Trophoblast cell (in vitro differentiated cells and primary cell): Measurements from ENCODE around the gene CEP250.
"Not testable (repeated sequence)": the region's sequence is repeated elsewhere in the genome, so short reads cannot be mapped to it uniquely, and the experiment has no call there.

ENCODE experiments used
- DNase-seq, 2 donors: peaks; one replicate each; pipeline ENCODE4 v3.0.0-alpha.2; 2016
- H2AFZ ChIP-seq: 2 replicates; pipeline ENCODE4 v1.6.1; 2013; ENCODE audit warnings: low read length, moderate library complexity, mild to moderate bottlenecking; ENCODE audit not compliant: insufficient read depth, poor library complexity
- H2AK5ac ChIP-seq: 2 replicates; pipeline ENCODE4 v1.6.1; 2013; ENCODE audit warnings: mild to moderate bottlenecking, low read length
- H2BK120ac ChIP-seq: 2 replicates; pipeline ENCODE4 v1.6.1; 2013; ENCODE audit warnings: low read length, mild to moderate bottlenecking, moderate library complexity; ENCODE audit not compliant: insufficient read depth, poor library complexity
- H2BK12ac ChIP-seq: 2 replicates; pipeline ENCODE4 v1.6.1; 2013; ENCODE audit warnings: mild to moderate bottlenecking, low read length, moderate library complexity
- H2BK5ac ChIP-seq: 2 replicates; pipeline ENCODE4 v1.6.1; 2013; ENCODE audit warnings: low read length, low read depth, moderate library complexity, mild to moderate bottlenecking; ENCODE audit not compliant: poor library complexity
- H3K14ac ChIP-seq: 2 replicates; pipeline ENCODE4 v1.6.1; 2013; ENCODE audit warnings: mild to moderate bottlenecking, low read length
- H3K18ac ChIP-seq: 2 replicates; pipeline ENCODE4 v1.6.1; 2013; ENCODE audit warnings: mild to moderate bottlenecking, low read length
- H3K23ac ChIP-seq: 2 replicates; pipeline ENCODE4 v1.6.1; 2013; ENCODE audit warnings: low read length
- H3K27ac ChIP-seq: 2 replicates; pipeline ENCODE4 v1.5.1; 2013; ENCODE audit warnings: low read depth, mild to moderate bottlenecking, inconsistent platforms, low read length, moderate library complexity
- H3K27me3 ChIP-seq: 2 replicates; pipeline ENCODE4 v1.6.1; 2013; ENCODE audit warnings: inconsistent platforms, mild to moderate bottlenecking, low read length, moderate library complexity; ENCODE audit not compliant: insufficient read depth
- H3K36me3 ChIP-seq, 2 experiments: 1 replicate in 1 of 2; 2 replicates in 1 of 2; pipeline ENCODE4 v1.6.1; 2013; ENCODE audit warnings: low read length in 2 of 2, mild to moderate bottlenecking in 2 of 2, moderate library complexity in 1 of 2; ENCODE audit not compliant: insufficient read depth in 2 of 2, control insufficient read depth in 1 of 2
- H3K4ac ChIP-seq: 2 replicates; pipeline ENCODE4 v1.6.1; 2013; ENCODE audit warnings: low read depth, mild to moderate bottlenecking, low read length, moderate library complexity
- H3K4me1 ChIP-seq, 2 experiments: 1 replicate in 1 of 2; 2 replicates in 1 of 2; pipeline ENCODE4 v1.6.1; 2013; ENCODE audit warnings: low read length in 2 of 2, mild to moderate bottlenecking in 2 of 2, moderate library complexity in 1 of 2; ENCODE audit not compliant: insufficient read depth in 2 of 2, control insufficient read depth in 1 of 2
- H3K4me2 ChIP-seq: 2 replicates; pipeline ENCODE4 v1.6.1; 2013; ENCODE audit warnings: inconsistent platforms, mild to moderate bottlenecking, low read length, moderate library complexity
- H3K4me3 ChIP-seq: 2 replicates; pipeline ENCODE4 v1.5.1; 2013; ENCODE audit warnings: mild to moderate bottlenecking, low read depth, low read length, inconsistent platforms
- H3K79me1 ChIP-seq: one replicate; pipeline ENCODE4 v1.6.1; 2013; ENCODE audit warnings: low read length
- H3K79me2 ChIP-seq: 2 replicates; pipeline ENCODE4 v1.6.1; 2013; ENCODE audit warnings: low read length, mild to moderate bottlenecking; ENCODE audit not compliant: control insufficient read depth, insufficient read depth, poor library complexity
- H3K9ac ChIP-seq: 2 replicates; pipeline ENCODE4 v1.6.1; 2013; ENCODE audit warnings: mild to moderate bottlenecking, low read length
- H3K9me3 ChIP-seq: 2 replicates; pipeline ENCODE4 v1.6.1; 2013; ENCODE audit warnings: low read depth, mild to moderate bottlenecking, control low read depth, inconsistent platforms, low read length; ENCODE audit not compliant: insufficient read depth
- H4K12ac ChIP-seq: 2 replicates; pipeline ENCODE4 v1.6.1; 2013; ENCODE audit warnings: low read depth, mild to moderate bottlenecking, low read length, moderate library complexity
- H4K8ac ChIP-seq: 2 replicates; pipeline ENCODE4 v1.6.1; 2013; ENCODE audit warnings: low read depth, mild to moderate bottlenecking, low read length, moderate library complexity
- H4K91ac ChIP-seq: one replicate; pipeline ENCODE4 v1.6.1; 2013; ENCODE audit warnings: low read depth, mild to moderate bottlenecking, low read length, moderate library complexity
- WGBS: extraction: QIAGEN DNeasy Blood & Tissue Kit; methylation state at CpG from one replicate; pipeline ENCODE4 v1.1.7; 2013; ENCODE audit warnings: missing lambda C conversion rate; ENCODE audit not compliant: insufficient read length, insufficient coverage; ENCODE audit errors: extremely low coverage; 5-methylcytosine and 5-hydroxymethylcytosine counted together

Gene CEP250

DNA sequence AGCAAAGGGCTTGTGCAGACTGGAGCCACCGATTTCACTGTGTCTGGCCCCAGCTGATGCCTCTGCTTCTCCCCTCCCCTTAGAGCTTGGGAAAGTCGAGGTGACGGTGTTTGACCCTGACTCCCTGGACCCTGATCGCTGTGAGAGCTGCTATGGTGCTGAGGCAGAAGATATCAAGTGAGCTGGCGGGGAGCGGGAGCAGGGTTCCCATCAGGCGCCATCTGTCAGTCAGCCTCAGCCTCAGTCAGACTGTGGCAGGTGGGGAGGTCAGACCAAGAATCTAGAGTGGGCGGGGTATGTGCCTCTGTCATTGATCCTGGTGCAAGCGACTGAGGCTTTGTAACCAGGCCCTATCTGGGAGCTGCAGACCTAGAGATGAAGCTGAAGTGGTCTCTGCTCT, 91.9 kb downstream of the CEP250 start:
- Histone ChIP-seq H3K79me2 (peaks cover 3% of the 10 kb centered on the region), H3K9ac (no peak overlapping the region), H4K8ac (no peak overlapping the region), H3K14ac (no peak overlapping the region), H3K4ac (no peak overlapping the region), H3K9me3 (no peaks in the 10 kb centered on the region), H3K4me1 (peaks cover 5 to 6% of the 10 kb centered on the region in 2 experiments), H3K79me1 (peaks cover 3% of the 10 kb centered on the region), H2BK12ac (no peak overlapping the region), H3K27ac (no peak overlapping the region), H3K23ac (no peak overlapping the region), H4K12ac (no peak overlapping the region), H2BK120ac (no peak overlapping the region), H2AK5ac (no peak overlapping the region), H4K91ac (no peak overlapping the region), H3K18ac (no peak overlapping the region), H3K4me3 (no peak overlapping the region), H3K4me2 (no peak overlapping the region), H2AFZ (no peak overlapping the region), H3K36me3 (peaks cover 35 to 50% of the 10 kb centered on the region in 2 experiments), H3K27me3 (no peaks in the 10 kb centered on the region), H2BK5ac (no peak overlapping the region)
- no peak for DNase-seq
- no CpG with 5 or more reads among the region's 9 CpGs for WGBS

DNA sequence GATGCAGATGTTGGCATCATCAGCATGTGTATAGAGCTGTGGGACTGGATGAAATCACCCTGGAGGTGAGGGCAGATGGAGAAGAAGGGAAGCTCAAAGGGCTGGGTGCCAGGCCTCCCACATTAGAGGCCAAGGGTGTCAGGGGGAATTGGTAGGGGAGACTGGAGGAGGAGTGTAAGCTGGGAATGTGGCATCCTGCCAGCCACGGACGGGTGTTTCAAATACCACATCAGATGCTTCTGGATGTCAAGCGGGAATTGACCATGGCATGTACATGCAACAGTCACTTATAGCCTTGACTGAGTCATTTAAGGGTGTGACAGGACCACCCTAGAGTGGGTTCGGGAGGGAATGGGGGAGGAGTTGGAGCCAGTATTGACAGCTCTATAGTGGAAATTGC, 96.1 kb downstream of the CEP250 start:
- no CpG with 5 or more reads among the region's 4 CpGs for WGBS

DNA sequence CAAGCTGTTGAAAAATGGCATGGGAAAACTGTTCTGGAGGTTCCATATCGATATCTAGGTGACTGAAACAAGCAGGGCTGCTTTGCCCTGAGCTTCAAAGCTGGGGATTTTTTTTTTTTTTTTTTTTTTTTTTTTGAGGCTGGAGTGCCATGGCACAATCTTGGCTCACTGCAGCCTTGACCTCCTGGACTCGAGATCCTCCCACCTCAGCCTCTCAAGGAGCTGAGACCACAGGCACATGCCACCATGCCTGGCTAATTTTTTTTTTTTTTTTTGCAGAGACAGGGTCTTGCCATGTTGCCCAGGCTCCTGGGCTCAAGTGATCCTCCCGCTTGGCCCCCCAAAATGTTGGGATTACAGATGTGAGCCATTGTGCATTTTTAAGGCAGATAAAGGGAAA, 97.5 kb downstream of the CEP250 start:
- no peaks in the 10 kb centered on the region for H3K4me1 ChIP-seq
- H4K8ac ChIP-seq, result no peak overlapping the region
- DNase-seq, result no peak
- no peak overlapping the region for H3K27ac ChIP-seq
- H3K79me1 ChIP-seq, result no peaks in the 10 kb centered on the region
- no peak overlapping the region for H2BK5ac ChIP-seq
- H3K9ac ChIP-seq, result no peak overlapping the region
- H3K14ac ChIP-seq, result no peak overlapping the region
- H2BK12ac ChIP-seq, result no peak overlapping the region
- H3K27me3 ChIP-seq, result no peaks in the 10 kb centered on the region
- H3K79me2 ChIP-seq, result no peaks in the 10 kb centered on the region
- no peak overlapping the region for H2BK120ac ChIP-seq
- H3K9me3 ChIP-seq, result no peaks in the 10 kb centered on the region
- H3K4ac ChIP-seq, result no peak overlapping the region
- H2AFZ ChIP-seq, result no peak overlapping the region
- no peak overlapping the region for H3K18ac ChIP-seq
- no peak overlapping the region for H2AK5ac ChIP-seq
- H4K12ac ChIP-seq, result no peak overlapping the region
- no peak overlapping the region for H3K4me2 ChIP-seq
- WGBS, result no CpG with 5 or more reads among the region's 3 CpGs
- H3K36me3 ChIP-seq, result peaks cover 69 to 82% of the 10 kb centered on the region in 2 experiments
- H3K23ac ChIP-seq, result no peak overlapping the region
- no peak overlapping the region for H4K91ac ChIP-seq
- no peak overlapping the region for H3K4me3 ChIP-seq

More for the DNA sequence above, 96.1 kb downstream of the CEP250 start:
- Histone ChIP-seq H3K9me3 (no peaks in the 10 kb centered on the region), H4K8ac (no peak overlapping the region), H3K4me1 (no peaks in the 10 kb centered on the region), H2BK12ac (no peak overlapping the region), H3K4ac (no peak overlapping the region), H2AFZ (no peak overlapping the region), H3K27me3 (no peaks in the 10 kb centered on the region), H4K91ac (no peak overlapping the region), H4K12ac (no peak overlapping the region), H2AK5ac (no peak overlapping the region), H3K9ac (no peak overlapping the region), H3K4me2 (no peak overlapping the region), H3K18ac (no peak overlapping the region), H3K23ac (no peak overlapping the region), H2BK120ac (no peak overlapping the region), H3K79me1 (no peaks in the 10 kb centered on the region), H3K79me2 (no peaks in the 10 kb centered on the region), H3K36me3 (peaks cover 61 to 79% of the 10 kb centered on the region in 2 experiments), H3K27ac (no peak overlapping the region), H3K4me3 (no peak overlapping the region), H3K14ac (no peak overlapping the region), H2BK5ac (no peak overlapping the region)
- DNase-seq, result no peak

DNA sequence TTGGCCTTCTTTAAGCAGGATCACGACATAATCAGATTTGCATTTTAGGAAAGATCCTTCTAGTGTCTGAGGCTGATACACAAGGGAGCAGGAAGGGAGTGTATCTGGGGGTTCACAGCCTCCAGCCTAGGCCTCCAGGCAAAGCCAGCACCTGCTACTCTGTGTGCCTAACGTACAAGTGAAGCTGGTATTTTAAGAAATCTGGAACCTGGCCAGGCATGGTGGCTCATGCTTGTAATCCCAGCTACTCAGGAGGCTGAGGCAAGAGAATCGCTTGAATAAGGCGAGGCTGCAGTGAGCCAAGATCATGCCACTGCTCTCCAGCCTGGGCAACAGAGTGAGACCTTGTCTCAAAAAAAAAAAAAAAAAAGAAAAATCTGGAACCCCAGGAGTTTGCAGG, 100.1 kb downstream of the CEP250 start:
- not testable (repeated sequence) for H3K14ac ChIP-seq, H2BK120ac ChIP-seq, H2AK5ac ChIP-seq, H3K79me1 ChIP-seq, H3K23ac ChIP-seq, H3K4me3 ChIP-seq, H2BK12ac ChIP-seq, H3K27me3 ChIP-seq, H4K12ac ChIP-seq, H3K4me2 ChIP-seq, H3K9ac ChIP-seq, H2BK5ac ChIP-seq, H2AFZ ChIP-seq, H3K27ac ChIP-seq, DNase-seq, H3K18ac ChIP-seq, H3K79me2 ChIP-seq, H4K8ac ChIP-seq, H3K9me3 ChIP-seq, H3K4ac ChIP-seq, H4K91ac ChIP-seq
- WGBS, result no CpG with 5 or more reads among the region's 4 CpGs
- H3K4me1 ChIP-seq, result peaks cover 11 to 13% of the 10 kb centered on the region in 2 experiments
- H3K36me3 ChIP-seq, result peaks cover 70 to 81% of the 10 kb centered on the region in 2 experiments
